Endothelial cell of umbilical vein (primary cell): ENCODE data around the gene DLL1. TPM values are rescaled to one million over a fixed set of nuclear protein-coding genes. Genes with fewer than 3 reads are reported as not detected.

ENCODE experiments used
- BruUV-seq: library from RNA; stranded (reverse); fragments of 400-500 nt; replicated peaks from 2 replicates; lab custom pipeline; 2021; lab: Mats Ljungman, UMichigan
- CTCF ChIA-PET: fragments of 300-600, 350-600 bp; sonication (Branson Sonifier 250); formaldehyde crosslinking; loops from one replicate; lab custom pipeline; 2021; ENCODE audit warnings: antibody characterized with exemption, inconsistent platforms; lab: Charles Lee
- POLR2A ChIA-PET: fragments of 300-600, 350-600 bp; sonication (Branson Sonifier 250); formaldehyde crosslinking; loops from one replicate; lab custom pipeline; 2021; ENCODE audit warnings: antibody characterized with exemption, inconsistent platforms; lab: Charles Lee
- DNase-seq: peaks from one replicate; pipeline ENCODE4 v3.0.0-alpha.2; 2011; ENCODE audit warnings: low read depth, low spot score
- FAIRE-seq: peaks from 2 replicates; lab custom pipeline; 2011; peaks lifted over from hg19 to GRCh38; lab: Jason Lieb, UNC
- H2AFZ ChIP-seq: 2 replicates; pipeline ENCODE4 v1.6.0; 2012; ENCODE audit warnings: low read depth, low read length, control low read depth, inconsistent platforms
- H3K27ac ChIP-seq: 2 replicates; pipeline ENCODE4 v1.5.1; 2011; ENCODE audit warnings: low read depth, mild to moderate bottlenecking, control low read depth, low read length, moderate library complexity; ENCODE audit not compliant: insufficient read depth
- H3K27me3 ChIP-seq, 2 experiments: 2 replicates each; pipeline versions ENCODE4 v1.6.0 to v1.6.1; 2011; ENCODE audit warnings: low read length in 2 of 2, mixed read lengths in 1 of 2; ENCODE audit not compliant: control insufficient read depth in 2 of 2, insufficient read depth in 2 of 2
- H3K36me3 ChIP-seq, 2 experiments: 2 replicates in 1 of 2; 3 replicates in 1 of 2; pipeline ENCODE4 v1.5.1; 2011; ENCODE audit warnings: low read length in 2 of 2, mild to moderate bottlenecking in 1 of 2, moderate library complexity in 1 of 2; ENCODE audit not compliant: control insufficient read depth in 2 of 2, insufficient read depth in 2 of 2; ENCODE audit errors: extremely low read depth in 1 of 2
- H3K4me1 ChIP-seq: 3 replicates; pipeline ENCODE4 v1.5.1; 2011; ENCODE audit warnings: mild to moderate bottlenecking, low read length; ENCODE audit not compliant: control insufficient read depth, insufficient read depth; ENCODE audit errors: extremely low read depth
- H3K4me2 ChIP-seq: 2 replicates; pipeline ENCODE4 v1.6.1; 2011; ENCODE audit warnings: low read length, control low read depth, mixed read lengths; ENCODE audit not compliant: insufficient read depth
- H3K4me3 ChIP-seq, 3 experiments: fragments of 200-600 bp in 1 of 3; sonication (generic), shearing (Covaris generic) in 1 of 3; replicated peaks in 1 of 3; 2 replicates each; pipeline ENCODE4 v1.5.1; 2011 to 2016; ENCODE audit warnings: control low read depth in 3 of 3, low read length in 3 of 3, mild to moderate bottlenecking in 2 of 3, inconsistent platforms in 1 of 3, low read depth in 1 of 3, moderate library complexity in 1 of 3; ENCODE audit not compliant: insufficient read depth in 1 of 3
- H3K79me2 ChIP-seq: 2 replicates; pipeline ENCODE4 v1.6.0; 2012; ENCODE audit warnings: low read length, inconsistent platforms; ENCODE audit not compliant: control insufficient read depth, insufficient read depth
- H3K9ac ChIP-seq: replicated peaks from 2 replicates; pipeline ENCODE3; 2011; ENCODE audit warnings: low read length, control low read depth; ENCODE audit not compliant: insufficient read depth; ENCODE audit errors: extremely low read depth
- H3K9me1 ChIP-seq: replicated peaks from 3 replicates; pipeline ENCODE4 v1.6.0; 2011; ENCODE audit warnings: mild to moderate bottlenecking, low read length; ENCODE audit not compliant: control insufficient read depth, insufficient read depth; ENCODE audit errors: extremely low read depth
- H3K9me3 ChIP-seq: replicated peaks from 2 replicates; pipeline ENCODE4 v1.5.1; 2012; ENCODE audit warnings: low read length, inconsistent platforms; ENCODE audit not compliant: control insufficient read depth, insufficient read depth
- H4K20me1 ChIP-seq: replicated peaks from 2 replicates; pipeline ENCODE3; 2011; ENCODE audit warnings: mild to moderate bottlenecking, low read length; ENCODE audit not compliant: control insufficient read depth, insufficient read depth; ENCODE audit errors: extremely low read depth
- CTCF ChIP-seq, 2 donors: IDR thresholded peaks; 1 replicate in 1 of 2; 2 replicates in 1 of 2; pipeline ENCODE4 v1.5.1; 2011; ENCODE audit warnings: low read length in 2 of 2, mild to moderate bottlenecking in 2 of 2, moderate library complexity in 2 of 2, control low read depth in 1 of 2, inconsistent platforms in 1 of 2, low read depth in 1 of 2; ENCODE audit not compliant: insufficient read depth in 1 of 2; ENCODE audit errors: extremely low read depth in 1 of 2
- EZH2 ChIP-seq: IDR thresholded peaks from 2 replicates; pipeline ENCODE4 v1.6.1; 2012; ENCODE audit warnings: borderline replicate concordance, low read depth, mild to moderate bottlenecking, moderate library complexity, low read length, inconsistent platforms; ENCODE audit not compliant: severe bottlenecking
- FOS ChIP-seq: IDR thresholded peaks from 2 replicates; pipeline ENCODE4 v1.6.1; 2011; ENCODE audit warnings: mild to moderate bottlenecking, low read length, moderate library complexity, borderline replicate concordance; ENCODE audit not compliant: insufficient read depth
- GATA2 ChIP-seq: IDR thresholded peaks from 2 replicates; pipeline ENCODE4 v1.7.0; 2011; ENCODE audit warnings: low read depth, mild to moderate bottlenecking, moderate library complexity, mixed read lengths, low read length; ENCODE audit not compliant: insufficient read length, insufficient read depth
- JUN ChIP-seq: IDR thresholded peaks from 2 replicates; pipeline ENCODE4 v1.6.1; 2011; ENCODE audit warnings: borderline replicate concordance, low read depth; ENCODE audit not compliant: insufficient read length, insufficient read depth
- MYC ChIP-seq: IDR thresholded peaks from one replicate; pipeline ENCODE4 v1.6.1; 2011; ENCODE audit warnings: mild to moderate bottlenecking, low read depth, low read length
- POLR2A ChIP-seq: IDR thresholded peaks from 2 replicates; pipeline ENCODE4 v1.6.1; 2012; ENCODE audit warnings: low read depth, mild to moderate bottlenecking, control low read depth, low read length
- POLR2AphosphoS5 ChIP-seq: IDR thresholded peaks from 2 replicates; pipeline ENCODE4 v1.6.1; 2012; ENCODE audit warnings: low read depth, mild to moderate bottlenecking, control low read depth, low read length, moderate library complexity; ENCODE audit not compliant: insufficient read depth
- dilution Hi-C: fragments of 300-500 bp; cut with MboI; formaldehyde crosslinking; loops from one replicate; pipeline ENCODE4 v1.15.0; 2019; ENCODE audit warnings: low sequenced_read_pairs; ENCODE audit not compliant: extremely low pct_ligation_motif_present
- intact Hi-C: fragments of 100-400 bp; cut with micrococcal nuclease; formaldehyde crosslinking; loops from one replicate; pipeline ENCODE4 v1.10.0; 2022
- polyA plus RNA-seq, 4 experiments: library from polyadenylated mRNA; depleted of rRNA in 3 of 4; stranded (reverse) in 3 of 4; unstranded in 1 of 4; fragments of >200 nt; gene quantifications; 2 replicates each; pipeline versions ENCODE4 v1.2.1 to v1.2.3, GENCODE V29; 2011 to 2012; ENCODE audit warnings: missing spikeins in 1 of 4
- total RNA-seq: library from RNA; stranded (reverse); gene quantifications from 2 replicates; pipeline ENCODE4 v1.2.3, GENCODE V29; 2021
- TF ChIP-seq, protein P1 (sequence below): IDR thresholded peaks from 2 replicates; pipeline ENCODE4 v1.6.1; 2011; ENCODE audit not compliant: insufficient read depth, insufficient read length

Gene DLL1
- total and polyA plus RNA-seq, 2 donors (not counting 3 experiments of a cell fraction or from before 2014, with no cell fraction given), result 1.4 to 2.3 TPM

- Histone ChIP-seq H3K4me3 (no peak overlapping the region), H3K27ac (no peak overlapping the region), H3K9me3 (no peaks in the 10 kb centered on the region), H3K79me2 (peaks cover 49% of the 10 kb centered on the region), H2AFZ (no peak overlapping the region), H3K4me2 (no peak overlapping the region), H3K36me3 (no peaks in the 10 kb centered on the region), H3K9me1 (no peaks in the 10 kb centered on the region), H3K9ac (no peak overlapping the region), H3K27me3 (no peaks in the 10 kb centered on the region), H4K20me1 (no peaks in the 10 kb centered on the region), H3K4me1 (peaks cover 8% of the 10 kb centered on the region)
- dilution Hi-C loops, result no loop called here
- DNase-seq, result no peak
- TF ChIP-seq, protein P1, sequence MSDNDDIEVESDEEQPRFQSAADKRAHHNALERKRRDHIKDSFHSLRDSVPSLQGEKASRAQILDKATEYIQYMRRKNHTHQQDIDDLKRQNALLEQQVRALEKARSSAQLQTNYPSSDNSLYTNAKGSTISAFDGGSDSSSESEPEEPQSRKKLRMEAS, result no peak
- no peak for TF ChIP-seq POLR2AphosphoS5
- no peak for TF ChIP-seq POLR2A
- no peak for TF ChIP-seq GATA2
- TF ChIP-seq CTCF (IDR thresholded peaks at IDR 0.05; ENCODE audit: extremely low read depth in 1 of 2, insufficient read depth in 1 of 2, low read depth in 1 of 2, low read length in 2 of 2), result no peak
- no peak for TF ChIP-seq FOS
- TF ChIP-seq EZH2, result no peak
- no peak for TF ChIP-seq JUN
- TF ChIP-seq MYC, result no peak
- CTCF ChIA-PET, result no interaction called here
- FAIRE-seq, result no peak
- POLR2A ChIA-PET, result no interaction called here
- BruUV-seq, result no TSS peak
- intact Hi-C loops, result no loop called here
Measured at GRCh38 chr6:170314983-170315382, 24.1 kb upstream of the DLL1 start.
